NAMALWA (cell line): ENCODE measurements around the gene TRMT11.
"Not testable (repeated sequence)": the region's sequence is repeated elsewhere in the genome, so short reads cannot be mapped to it uniquely, and the experiment has no call there.

Experiments
- DNase-seq: peaks from one replicate; pipeline ENCODE4 v3.0.0-alpha.2; 2015; ENCODE audit warnings: low spot score

TRMT11 gene

DNA sequence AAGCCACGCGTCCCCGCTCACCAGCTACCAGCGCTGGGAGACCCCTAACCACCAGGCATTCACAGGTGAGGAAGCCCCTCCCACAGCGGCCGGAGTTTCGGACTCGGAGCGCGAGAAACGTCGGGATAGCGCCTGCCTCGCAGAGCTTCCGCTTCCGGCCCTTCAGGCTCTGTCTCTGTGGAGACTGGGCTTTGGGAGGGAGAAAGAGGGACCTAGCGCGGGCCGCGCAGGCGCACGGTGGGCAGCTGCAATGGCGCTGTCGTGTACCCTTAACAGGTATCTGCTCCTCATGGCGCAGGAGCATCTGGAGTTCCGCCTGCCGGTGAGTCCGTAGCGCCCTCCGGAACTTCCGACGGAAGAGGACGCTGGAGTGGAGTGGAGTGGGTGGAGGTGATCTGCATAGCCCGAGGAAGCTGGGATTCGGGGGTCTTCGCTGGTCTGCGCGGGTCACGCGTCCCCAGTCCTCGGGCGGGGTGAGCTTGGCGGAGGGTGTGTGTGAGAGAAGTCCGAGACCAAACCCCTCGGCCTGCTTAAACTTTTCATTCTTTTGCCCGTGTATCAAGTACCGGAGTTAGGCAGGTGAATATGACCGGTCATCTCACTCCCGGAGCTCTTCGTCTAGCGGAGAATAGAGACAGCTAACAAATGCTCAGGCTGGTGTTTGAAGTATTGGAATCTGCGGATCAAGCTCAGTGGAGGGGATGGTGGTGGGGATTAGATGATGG lies at the start of gene TRMT11:
TSS of gene TRMT11 (plus strand) at position 240 of the 725 bp plus-strand sequence. CDS start at position 251, 11 bp downstream.
- peak; percentile 88 for DNase-seq

DNA sequence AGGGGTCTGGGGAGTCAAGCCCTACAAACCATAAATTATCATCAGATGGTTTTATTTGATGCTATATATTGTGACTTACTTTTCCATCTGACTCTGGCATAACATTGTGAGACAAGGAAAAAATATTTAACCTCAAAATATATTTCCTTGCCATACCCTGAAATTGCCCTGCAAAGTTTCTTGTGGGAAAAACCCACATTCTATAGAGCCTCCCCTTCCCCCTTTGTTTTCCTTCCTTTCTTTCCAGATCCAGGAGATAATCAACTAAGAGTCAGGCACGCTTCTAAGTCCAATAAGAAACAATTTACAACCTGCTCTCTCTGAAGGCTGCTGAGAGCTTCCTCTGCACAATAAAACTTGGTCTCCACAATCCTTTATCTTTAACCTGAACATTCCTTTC lies 47.3 kb upstream of the TRMT11 start:
- no peak for DNase-seq

DNA sequence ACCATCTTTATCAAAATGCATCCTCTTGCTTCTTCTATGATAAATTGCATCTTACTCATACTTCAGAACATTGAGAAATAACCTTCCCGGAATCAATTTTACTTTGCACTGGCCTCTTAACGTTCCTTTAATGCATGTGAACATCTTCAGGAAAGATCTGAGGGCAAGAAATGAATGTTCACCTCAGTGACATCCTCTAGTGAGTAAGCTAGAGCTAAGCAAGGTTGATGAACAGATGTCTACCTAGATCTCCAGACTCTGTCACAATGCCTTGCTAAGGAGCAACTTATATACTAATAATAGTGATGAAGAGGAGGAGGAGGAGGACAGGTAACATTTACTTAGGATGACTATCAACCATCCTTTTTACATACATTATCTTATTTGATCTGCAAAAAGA lies 46.5 kb upstream of the TRMT11 start:
- no peak for DNase-seq

DNA sequence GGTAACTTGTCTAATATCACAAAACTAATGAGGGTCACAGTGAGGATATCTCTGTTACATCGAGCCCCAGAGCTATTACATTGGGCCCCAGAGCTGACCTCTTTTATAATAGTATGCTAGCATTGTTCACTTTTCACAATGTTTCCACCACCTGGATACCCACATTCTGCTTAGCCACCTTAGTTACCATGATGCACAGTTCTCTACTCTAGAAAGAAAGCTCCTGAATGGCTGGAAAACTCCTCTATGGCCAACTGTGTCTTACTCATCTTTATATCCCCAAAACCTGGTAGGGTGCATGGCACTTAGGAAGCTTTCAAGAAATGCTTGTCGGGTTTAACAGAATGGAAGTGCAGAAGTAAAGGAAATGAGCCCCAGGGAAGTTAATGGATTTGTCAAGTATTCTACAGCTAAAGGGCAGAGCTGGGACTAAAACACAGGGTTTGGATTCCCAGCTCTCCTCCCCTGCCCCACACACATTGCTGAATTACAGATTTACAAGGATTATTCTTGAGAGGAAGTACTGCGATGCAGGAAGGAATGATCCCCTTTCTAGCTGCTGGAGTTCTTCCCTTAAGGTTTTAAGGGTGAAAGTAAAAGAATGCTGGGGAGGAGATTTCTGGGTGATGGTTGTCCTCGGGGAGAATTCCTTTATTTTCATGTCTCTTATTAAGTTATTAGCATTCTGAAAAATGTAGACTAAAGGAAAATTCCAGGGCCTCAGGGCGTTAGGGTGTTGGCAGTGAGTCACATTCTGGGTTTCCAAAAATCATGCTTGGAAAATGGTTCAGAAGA lies 45.9 kb upstream of the TRMT11 start:
- DNase-seq: no peak

DNA sequence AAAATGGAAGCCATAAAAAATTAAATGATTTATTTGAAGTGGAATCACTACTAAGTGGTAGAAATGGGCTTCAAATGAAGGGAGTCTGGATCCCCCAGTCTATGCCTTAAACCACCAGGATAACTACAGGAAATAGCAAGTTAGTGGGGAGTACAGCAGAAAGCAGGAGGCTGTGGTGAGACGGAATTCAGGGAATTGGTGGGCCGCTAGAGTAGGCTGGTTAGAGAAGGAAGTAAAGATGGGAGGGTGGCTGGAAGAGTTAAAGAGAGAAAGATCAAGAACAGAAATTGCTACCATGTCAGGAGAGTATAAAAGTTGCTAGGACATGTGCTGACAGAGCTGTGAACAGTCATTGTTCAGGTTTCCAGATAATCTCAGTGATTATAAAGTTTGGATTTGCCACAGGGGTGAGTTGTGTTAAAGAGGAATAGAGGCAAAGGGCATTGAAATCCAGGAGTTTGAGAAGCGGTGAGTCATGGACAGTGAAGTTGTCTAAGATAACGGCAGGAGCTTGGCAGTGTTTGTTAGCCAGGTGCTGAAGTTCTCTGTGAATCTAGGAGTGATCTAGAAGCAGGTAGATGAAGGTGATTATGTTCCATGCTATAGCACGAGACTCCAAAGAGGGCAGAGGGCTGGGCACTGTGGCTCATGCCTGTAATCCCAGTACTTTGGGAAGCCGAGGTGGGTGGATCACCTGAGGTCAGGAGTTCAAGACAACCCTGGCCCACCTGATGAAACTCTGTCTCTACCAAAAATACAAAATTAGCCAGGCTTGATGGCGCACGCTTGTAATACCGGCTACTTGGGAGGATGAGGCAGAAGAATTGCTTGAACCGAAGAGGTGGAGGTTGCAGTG lies 43.4 kb upstream of the TRMT11 start:
- no peak for DNase-seq

DNA sequence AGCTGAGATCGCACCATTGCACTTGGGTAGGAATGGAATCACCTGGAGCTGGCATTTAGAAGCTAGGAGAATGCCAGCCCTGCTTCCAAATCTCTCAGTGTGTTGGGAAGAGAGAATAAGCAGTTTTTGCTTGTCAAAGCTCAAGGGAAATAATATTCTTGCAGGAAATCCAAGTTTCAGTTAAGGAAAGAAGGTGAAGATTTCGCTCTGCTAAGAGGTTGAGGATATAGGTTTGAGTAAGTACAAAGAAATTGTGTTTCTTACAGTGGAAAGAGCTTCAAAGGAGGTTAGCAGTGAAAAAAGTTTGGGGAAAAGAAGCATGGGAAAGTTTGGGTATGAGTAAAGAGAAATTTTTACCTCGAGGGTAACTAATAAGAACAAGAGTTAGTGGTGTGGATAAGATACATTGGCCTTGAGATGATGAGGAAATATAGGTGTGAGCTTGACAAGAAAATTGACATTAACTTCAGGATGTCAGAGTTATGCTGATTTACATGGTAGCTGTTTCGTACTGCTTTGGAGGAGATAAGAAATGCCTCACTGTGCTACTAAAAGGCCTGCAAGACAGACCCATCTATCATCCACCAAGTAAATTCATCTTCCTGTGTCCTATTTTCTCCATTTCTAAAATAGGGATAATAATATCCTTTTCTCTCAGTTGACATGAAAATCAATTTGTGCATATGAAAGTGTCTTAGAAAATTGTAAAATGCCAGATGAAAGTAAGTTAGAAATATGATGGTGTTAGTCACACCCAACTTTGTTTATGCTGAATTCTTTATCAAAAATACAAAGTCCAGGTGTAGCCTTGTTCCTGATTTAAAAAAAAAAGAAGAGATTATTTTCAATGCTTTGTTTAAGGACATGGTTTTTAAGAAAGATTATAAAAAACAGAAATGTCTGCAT lies 42.6 kb upstream of the TRMT11 start:
- no peak for DNase-seq

DNA sequence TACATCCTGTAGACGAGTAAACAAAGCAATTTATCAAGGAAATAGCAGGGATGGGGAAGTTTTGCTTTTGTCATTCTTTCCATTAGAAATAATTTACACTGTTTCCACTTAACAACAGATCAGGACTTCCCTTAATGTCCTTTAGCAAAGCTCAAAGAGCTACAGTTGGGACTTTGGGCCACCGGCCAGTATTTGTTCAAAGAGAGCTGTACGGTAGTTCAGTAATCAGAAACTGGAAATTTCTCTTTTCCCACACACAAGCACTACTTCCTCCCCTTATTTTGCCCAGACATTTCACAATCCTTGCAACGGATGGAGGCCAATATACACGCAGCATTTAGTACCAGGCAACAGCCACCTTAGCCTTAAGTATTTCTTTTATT lies 41.9 kb upstream of the TRMT11 start:
- DNase-seq: no peak

DNA sequence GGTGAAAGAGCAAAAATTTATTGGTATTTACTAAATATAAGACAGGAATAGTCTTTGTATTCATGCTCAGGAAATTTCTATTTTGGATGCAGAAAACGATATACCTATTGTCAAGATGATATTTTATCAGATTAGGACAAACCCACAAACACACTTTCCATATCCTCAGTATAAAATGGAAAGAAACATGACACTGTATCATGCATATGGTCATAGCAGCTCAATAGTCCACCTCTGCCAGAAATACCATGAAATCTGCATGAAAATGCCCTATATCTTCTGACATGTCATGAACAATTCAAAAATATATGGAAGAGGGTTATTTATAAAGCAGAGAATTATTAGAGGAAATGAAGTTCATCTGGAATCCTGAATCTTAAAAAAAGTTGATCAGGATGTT lies 41.4 kb upstream of the TRMT11 start:
- DNase-seq: no peak

DNA sequence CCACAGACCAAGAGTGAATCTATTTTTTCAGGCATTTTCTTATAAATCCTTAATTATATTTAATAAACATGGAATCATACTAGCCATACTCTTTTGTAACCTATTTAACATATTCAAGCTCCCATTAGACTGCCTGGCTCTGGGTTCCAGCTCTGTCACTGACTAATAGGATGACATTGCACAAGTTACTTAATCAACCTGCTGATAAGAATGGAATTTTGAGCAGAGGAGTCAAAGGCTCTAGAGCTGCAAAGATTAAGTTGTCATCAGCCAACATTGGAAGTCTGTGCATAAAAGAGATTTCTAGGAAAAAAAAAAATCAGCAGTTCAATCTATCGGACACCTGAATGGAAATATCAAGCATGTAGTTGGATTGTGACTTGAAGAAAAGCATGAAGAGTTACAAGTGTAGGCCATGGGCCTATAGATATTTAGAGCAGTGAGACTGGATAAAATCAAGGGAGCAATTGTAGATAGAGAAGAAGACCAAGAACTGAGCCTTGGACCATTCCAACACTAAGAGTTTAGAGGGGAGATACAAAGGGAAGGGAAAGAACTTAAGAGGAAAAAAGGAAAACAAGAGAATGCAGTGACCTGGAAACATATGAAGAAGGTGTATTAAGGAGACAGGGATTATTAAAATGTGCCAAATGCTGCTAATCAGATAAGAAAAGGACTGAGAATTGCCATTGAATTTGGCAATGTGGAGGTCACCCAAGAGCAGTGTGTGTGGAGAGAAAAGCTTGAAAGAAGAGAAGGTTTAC lies 40.8 kb upstream of the TRMT11 start:
- no peak for DNase-seq

DNA sequence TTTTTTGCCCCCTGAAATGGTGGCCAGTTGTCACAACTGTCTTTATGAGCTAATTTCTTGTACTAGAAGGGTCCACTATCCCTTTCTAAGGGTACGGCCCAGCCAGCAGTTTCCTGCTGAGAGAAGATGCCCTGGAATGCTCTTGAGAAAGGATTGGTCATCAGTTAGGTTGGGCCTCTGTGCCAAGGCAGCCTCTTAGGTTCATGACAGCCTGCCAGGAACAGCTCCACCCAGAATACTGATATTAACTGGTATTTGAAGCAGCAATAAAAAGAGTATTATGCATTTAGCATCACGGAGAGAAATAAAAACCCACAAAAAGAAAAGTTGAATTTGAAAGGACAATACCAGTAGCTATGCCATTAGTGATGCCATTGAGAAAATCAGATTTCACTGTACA lies 38.7 kb upstream of the TRMT11 start:
- no peak for DNase-seq

DNA sequence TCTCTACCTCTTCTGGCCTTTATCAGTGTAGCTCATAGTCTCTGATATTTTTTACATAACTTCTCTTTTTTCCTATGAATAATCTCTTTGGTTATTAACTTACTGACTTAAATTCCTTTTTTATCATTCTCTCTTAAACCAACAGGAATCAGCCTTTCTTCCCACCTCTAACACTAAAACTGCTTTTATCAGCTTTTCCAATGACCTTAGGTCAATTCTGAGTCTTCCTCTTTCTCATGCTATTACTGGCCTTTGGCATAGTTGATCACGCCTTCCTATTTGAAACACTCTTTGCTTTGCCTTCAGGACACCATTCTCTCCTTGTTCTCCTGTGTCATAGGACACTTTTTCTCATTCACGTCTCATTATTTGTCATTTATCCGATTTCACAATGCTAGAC lies 37.9 kb upstream of the TRMT11 start:
- no peak for DNase-seq

DNA sequence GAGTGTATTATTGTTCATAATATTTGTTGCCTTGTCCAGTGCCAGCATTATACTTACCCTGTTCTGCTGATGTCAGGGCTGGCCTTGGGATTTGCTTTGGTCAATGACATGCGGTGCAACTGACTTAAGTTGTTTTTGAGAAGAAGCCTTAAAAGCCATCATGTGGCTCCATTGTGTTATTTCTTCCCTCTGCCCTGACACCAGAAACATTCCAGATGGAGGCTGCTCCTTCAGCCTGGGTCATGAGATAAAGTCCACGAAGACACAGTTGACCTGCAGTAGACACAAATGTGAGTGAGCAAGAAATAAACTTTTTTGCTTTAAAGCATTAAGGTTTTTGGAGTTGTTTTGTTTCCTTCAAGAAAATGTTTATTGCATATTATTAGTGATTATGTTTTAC lies 37.3 kb upstream of the TRMT11 start:
- DNase-seq: no peak

DNA sequence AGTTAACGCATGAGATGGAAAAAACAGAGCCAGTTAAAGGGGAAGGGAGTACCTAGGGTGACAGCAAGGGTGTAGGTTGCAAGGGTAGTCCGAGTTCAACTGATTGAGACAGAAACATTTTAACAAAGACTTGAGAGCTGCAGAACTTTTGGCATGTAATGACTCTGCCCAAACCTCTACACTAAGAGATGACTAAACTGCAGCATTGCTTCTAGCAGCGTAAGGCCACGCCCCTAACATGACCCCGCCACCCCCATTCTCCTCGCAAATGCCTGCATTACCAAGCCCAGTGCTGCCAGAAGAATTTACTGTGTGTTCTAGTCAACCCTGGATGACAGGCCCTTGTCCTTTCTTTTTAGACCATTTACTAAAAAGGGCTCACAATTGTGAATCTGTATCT lies 36.0 kb upstream of the TRMT11 start:
- no peak for DNase-seq

DNA sequence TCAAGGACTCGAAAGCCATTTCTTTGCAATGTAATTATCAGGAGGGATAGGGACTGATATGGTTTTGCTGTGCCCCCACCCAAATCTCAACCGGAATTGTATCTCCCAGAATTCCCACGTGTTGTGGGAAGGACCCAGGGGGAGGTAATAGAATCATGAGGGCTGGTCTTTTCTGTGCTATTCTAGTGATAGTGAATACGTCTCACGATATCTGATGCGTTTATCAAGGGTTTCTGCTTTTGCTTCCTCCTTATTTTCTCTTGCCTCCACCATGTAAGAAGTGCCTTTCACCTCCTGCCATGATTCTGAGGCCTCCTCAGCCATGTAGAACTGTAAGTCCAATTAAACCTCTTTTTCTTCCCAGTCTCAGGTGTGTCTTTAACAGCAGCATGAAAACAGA lies 35.6 kb upstream of the TRMT11 start:
- DNase-seq: not testable (repeated sequence)

DNA sequence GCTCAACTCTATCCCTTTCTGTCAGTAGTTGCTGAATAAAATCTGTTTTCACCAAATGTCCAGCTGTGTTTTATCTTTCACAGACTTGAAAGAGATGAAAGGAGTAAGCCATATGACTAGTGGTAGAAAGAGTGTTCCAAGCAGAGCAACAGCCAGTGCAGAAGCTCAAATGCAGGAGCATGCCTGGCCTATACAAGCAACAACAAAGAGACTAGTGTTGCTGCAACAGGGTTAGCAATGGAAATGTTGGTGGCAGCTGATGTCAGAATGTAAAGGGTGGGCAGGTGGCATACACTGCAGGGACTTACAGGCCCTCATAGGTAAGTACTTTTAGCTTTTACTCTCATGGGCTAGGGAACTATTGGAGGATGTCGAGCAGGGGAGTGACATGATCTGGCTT lies 35.0 kb upstream of the TRMT11 start:
- DNase-seq: no peak

DNA sequence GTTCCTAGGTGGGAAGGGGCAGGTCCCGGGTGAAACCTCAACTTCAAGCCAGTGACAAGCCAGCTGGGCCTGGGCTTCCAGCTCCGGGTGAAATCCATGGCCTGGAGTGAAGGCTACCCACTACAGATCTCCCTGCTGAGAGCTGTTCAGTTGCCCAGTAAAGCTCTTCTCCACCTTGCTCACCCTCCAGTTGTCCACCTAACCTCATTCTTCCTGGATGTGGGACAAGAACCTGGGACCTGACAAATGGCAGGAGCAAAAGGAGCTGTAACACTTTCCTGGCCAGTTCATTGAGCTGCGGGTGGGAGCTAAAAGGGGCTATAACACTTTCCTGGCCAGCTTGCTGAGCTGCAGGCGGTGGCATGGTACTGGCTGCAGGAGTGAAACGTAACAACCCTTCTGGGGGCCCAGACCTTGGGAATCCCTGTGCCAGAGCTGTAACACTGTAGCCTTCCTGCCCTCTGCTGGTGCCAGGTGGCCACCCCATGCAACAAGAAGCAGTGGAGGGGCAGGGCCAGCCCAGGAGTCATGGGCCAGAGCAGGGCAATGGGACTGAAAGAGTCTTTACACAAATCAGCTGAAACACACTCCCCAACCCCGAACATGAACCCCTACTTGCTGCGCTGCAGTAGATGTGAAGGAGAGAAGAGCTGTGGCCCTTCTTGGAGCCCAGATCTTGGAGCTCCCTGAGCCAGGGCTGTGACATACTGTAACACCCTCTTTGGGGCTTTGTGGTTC lies 33.4 kb upstream of the TRMT11 start:
- DNase-seq: no peak

DNA sequence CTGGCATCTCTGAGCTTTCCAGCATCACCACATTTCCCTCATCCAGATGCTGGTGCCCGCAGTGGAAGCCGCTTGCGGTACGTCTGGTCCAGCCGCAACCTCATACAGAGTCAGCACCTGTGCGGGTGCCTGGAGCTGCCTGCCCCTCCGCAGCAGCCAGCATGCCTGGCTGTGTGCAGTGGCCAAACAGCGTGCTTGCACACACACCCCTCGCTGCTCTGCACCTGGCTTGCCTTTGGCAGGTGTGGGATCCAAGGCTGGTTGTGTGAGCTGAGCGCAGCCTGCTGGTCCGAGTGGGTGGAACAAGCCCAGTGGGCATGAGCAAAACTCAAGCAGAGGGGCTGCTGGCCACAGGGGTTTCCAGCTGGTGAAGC lies 32.9 kb upstream of the TRMT11 start:
- no peak for DNase-seq

DNA sequence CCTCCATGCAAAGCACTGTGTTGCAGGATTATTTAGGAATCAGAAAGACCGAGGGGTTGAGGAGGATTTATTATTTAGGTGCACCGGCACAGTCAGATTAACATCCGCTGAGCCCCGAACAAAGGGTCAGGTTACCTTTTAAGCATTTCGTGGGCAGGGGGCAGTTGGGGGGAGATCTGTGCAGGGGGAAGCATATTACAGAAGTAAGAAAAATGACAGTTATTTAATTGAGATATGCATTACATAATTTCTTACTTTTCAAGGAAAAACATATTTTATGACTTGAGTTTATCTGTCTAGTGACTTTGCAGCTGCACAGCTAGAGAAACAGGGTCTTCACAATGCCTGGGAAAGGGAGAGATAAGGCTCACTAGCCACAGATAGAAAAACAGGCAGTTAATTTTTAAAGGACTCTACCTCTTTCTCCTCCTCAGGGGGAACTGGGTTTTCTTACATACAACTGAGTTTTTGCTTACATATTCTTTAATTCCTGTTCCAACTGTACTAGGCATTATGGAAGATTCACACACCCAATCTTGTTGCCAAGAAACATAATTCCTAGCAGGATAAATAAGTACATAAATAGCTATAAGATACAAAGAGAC lies 31.5 kb upstream of the TRMT11 start:
- DNase-seq: no peak

DNA sequence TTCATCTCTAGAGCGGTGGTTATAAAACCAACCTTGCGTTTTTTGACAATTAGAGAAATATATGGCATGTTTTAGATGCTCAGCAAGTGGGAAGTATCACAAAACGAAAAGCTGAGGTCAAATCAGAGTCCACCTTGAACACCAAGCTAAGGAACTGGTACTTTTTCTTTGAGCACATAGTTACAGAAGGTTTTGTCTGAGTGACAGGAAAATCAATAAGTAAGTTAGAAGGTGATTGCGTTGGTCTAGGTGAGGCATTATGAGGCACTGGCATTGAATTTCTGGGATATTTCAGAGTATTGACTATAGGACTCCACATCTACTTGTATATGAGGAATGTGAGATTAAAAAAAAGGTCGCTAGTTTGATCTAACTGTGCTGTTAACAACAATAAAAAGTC lies 30.4 kb upstream of the TRMT11 start:
- DNase-seq: no peak
